ENCODE measurements around the gene ZNF782. TPM values are rescaled to one million over a fixed set of nuclear protein-coding genes. Genes with fewer than 3 reads are reported as not detected.
"Not testable (repeated sequence)": the region's sequence is repeated elsewhere in the genome, so short reads cannot be mapped to it uniquely, and the experiment has no call there.

Gene ZNF782
- total RNA-seq, 4 donors from 2014 or later = 4.7 to 10.1 (median 6.5) TPM

DNA sequence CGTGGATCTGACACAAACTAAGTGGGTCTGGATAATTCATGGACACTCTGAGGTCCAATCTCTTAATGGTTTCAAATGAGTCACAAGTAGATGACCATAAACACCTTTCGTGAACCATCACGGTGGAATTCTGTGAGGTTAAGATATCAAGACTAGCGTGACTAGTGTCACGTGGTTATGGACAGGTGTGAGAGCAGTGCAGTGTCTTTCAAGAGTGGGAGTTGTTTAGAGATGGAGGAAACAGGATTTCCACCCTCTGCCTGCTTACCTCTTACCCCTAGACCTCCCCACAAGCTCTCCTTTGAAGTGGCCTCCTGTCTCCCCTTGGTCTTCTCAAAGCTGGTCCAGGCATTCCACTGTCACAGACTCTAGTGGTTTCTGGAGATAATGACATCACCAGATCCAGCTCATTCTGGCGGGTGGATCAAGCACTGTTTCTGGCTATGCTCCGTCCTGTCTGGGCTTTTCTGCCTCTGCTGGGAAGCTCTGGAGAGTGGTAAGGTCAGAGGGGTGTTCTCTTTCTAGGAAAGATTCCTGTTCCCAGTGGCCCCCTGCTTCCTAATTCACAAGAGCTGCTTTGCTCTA lies 20.0 kb upstream of the ZNF782 start:
- H3K27me3 ChIP-seq = peaks cover 4 to 49% (median 12%) of the 10 kb centered on the region in 4 donors
- peak overlapping the region; percentile 80 to 95 (median 92) for H3K27ac ChIP-seq
- peaks cover 8 to 39% (median 13%) of the 10 kb centered on the region in 3 donors for H3K4me1 ChIP-seq
- no peaks in the 10 kb centered on the region for H3K9me3 ChIP-seq
- H3K36me3 ChIP-seq = no peaks in the 10 kb centered on the region
- TF ChIP-seq POLR2A (IDR thresholded peaks at IDR 0.05) = no peak
- TF ChIP-seq, protein P1, sequence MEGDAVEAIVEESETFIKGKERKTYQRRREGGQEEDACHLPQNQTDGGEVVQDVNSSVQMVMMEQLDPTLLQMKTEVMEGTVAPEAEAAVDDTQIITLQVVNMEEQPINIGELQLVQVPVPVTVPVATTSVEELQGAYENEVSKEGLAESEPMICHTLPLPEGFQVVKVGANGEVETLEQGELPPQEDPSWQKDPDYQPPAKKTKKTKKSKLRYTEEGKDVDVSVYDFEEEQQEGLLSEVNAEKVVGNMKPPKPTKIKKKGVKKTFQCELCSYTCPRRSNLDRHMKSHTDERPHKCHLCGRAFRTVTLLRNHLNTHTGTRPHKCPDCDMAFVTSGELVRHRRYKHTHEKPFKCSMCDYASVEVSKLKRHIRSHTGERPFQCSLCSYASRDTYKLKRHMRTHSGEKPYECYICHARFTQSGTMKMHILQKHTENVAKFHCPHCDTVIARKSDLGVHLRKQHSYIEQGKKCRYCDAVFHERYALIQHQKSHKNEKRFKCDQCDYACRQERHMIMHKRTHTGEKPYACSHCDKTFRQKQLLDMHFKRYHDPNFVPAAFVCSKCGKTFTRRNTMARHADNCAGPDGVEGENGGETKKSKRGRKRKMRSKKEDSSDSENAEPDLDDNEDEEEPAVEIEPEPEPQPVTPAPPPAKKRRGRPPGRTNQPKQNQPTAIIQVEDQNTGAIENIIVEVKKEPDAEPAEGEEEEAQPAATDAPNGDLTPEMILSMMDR (IDR thresholded peaks at IDR 0.05) = no peak
- H3K4me3 ChIP-seq = no peak overlapping the region
- intact Hi-C loops (cut with DNase I) = no loop called here
- DNase-seq = no peak
- WGBS, 2 donors = 74 to 88% methylated on average over 5 to 6 of the region's 7 CpGs

DNA sequence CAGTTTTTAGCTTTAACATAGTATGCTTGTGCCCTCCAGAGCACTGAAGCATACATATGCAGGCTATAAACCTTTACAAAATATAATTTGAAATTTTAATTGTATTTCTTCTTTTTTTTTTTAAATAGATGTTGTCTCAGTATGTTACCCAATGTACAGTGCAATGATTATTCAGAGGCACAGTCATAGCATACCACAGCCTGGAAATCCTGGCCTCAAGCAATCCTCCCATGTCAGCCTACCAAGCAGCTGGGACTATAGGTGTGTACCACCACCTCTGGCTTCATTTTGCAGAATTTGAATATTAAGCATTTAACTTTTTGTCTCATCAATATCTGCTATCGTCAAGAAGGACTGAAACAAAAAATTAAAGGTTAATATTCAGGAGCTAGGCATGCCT lies 16.9 kb upstream of the ZNF782 start:
- H3K36me3 ChIP-seq = no peaks in the 10 kb centered on the region
- no peak overlapping the region for H3K27ac ChIP-seq
- peaks cover 0 to 19% (median under 1%) of the 10 kb centered on the region in 4 donors for H3K27me3 ChIP-seq
- TF ChIP-seq, protein P1 (IDR thresholded peaks at IDR 0.05) = no peak
- no peak for TF ChIP-seq POLR2A (IDR thresholded peaks at IDR 0.05)
- no peak overlapping the region for H3K4me3 ChIP-seq
- H3K9me3 ChIP-seq = no peaks in the 10 kb centered on the region
- intact Hi-C loops (cut with DNase I) = no loop called here
- WGBS, 2 donors = 88 to 93% methylated on average over 1 of the region's 1 CpG
- no peak for DNase-seq
- H3K4me1 ChIP-seq = peaks cover 6 to 44% (median 10%) of the 10 kb centered on the region in 3 donors

DNA sequence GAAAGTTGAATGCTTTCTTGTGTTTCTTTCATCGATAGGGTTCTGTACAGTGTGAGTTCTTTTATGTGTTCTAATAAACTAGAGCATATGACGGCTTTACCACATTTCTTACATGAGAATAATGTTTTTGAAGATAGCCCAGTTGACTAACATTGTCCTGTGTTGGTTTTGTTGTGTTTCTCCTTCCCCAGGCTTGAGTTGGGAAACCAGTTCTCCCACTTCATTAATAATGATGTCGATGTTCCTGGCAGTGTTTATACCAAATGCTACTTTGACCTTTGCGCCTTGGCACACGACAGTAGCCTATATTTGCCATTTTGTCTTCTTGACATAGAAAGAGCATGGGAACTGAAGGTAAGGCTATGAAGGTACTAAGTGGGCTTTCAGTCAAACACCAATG lies 14.4 kb upstream of the ZNF782 start:
- Histone ChIP-seq H3K4me1 (peaks cover 0 to 23% (median 0%) of the 10 kb centered on the region in 3 donors), H3K27ac (peak overlapping the region in 3 of 4 donors; percentile 18 to 57 (median 55)), H3K27me3 (no peaks in the 10 kb centered on the region), H3K36me3 (no peaks in the 10 kb centered on the region), H3K4me3 (no peak overlapping the region), H3K9me3 (peaks cover 0 to 6% (median 0%) of the 10 kb centered on the region in 3 donors)
- TF ChIP-seq POLR2A (IDR thresholded peaks at IDR 0.05) = no peak
- TF ChIP-seq, protein P1 (IDR thresholded peaks at IDR 0.05) = no peak
- no peak for DNase-seq
- 39 to 53% methylated on average over 5 of the region's 5 CpGs for WGBS, 2 donors
- intact Hi-C loops (cut with DNase I) = no loop called here

DNA sequence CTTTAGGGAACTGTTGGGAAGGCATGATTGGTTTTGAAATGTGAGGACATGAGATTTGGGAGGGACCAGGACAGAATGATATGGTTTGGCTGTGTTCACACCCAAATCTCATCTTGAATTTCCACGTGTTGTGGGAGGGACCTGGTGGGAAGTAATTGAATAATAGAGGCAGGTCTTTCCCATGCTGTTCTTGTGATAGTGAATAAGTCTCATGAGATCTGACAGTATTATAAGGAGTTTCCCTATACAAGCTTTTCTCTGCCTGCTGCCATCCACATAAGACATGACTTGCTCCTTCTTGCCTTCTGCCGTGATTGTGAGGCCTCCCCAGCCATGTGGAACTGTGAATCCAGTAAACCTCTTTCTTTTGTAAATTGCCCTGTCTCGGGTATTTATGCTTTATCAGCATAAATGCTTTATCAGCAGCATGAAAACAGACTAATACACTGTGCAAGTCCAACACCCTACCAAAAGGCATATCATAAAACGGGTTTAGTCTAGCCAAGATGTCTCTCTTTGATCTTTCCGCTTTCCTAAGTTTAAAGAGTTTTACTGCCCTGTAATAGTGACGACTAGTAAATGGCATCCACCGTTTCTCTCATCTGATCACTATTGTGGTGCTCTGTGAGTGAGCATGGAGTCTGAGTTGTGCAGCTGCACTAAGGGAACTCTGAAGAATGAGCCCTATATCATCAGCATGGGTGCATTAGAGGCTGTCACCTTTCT lies 12.9 kb upstream of the ZNF782 start:
- Histone ChIP-seq H3K27me3 (no peaks in the 10 kb centered on the region), H3K4me1 (peaks cover 0 to 23% (median 0%) of the 10 kb centered on the region in 3 donors), H3K27ac (no peak overlapping the region), H3K36me3 (no peaks in the 10 kb centered on the region), H3K4me3 (no peak overlapping the region), H3K9me3 (peaks cover 0 to 6% (median 0%) of the 10 kb centered on the region in 3 donors)
- no peak for DNase-seq
- intact Hi-C loops (cut with DNase I) = no loop called here
- WGBS, 2 donors = 79 to 91% methylated on average over 7 of the region's 7 CpGs
- TF ChIP-seq, protein P1 (IDR thresholded peaks at IDR 0.05) = no peak
- TF ChIP-seq POLR2A (IDR thresholded peaks at IDR 0.05) = no peak

DNA sequence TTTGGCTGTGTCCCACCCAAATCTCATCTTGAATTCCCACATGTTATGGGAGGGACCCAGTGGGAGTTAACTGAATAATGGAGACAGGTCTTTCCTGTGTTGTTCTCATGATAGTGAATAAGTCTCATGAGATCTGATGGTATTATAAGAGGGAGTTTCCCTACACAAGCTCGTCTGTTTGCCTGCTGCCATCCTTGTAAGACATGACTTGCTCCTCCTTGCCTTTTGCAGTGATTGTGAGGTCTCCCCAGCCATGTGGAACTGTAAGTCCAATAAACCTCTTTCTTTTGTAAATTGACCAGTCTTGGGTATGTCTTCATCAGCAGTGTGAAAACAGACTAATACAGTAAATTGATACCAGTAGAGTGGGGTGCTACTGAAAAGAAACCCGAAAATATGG lies 10.9 kb upstream of the ZNF782 start:
- intact Hi-C loops (cut with DNase I) = not testable (repeated sequence)

More for the DNA sequence above, 10.9 kb upstream of the ZNF782 start:
- H3K4me1 ChIP-seq = peaks cover 0 to 25% (median 0%) of the 10 kb centered on the region in 3 donors
- H3K9me3 ChIP-seq, H3K27ac ChIP-seq, DNase-seq, H3K4me3 ChIP-seq, H3K36me3 ChIP-seq, H3K27me3 ChIP-seq: not testable (repeated sequence)
- WGBS, 2 donors = 62 to 92% methylated on average over 2 of the region's 2 CpGs
